PC-3 (cell line): ENCODE results near the gene NRSN2.

Experiments
- CTCF ChIP-seq: fragments of 300-600 bp; sonication (generic); conservative IDR thresholded peaks from 2 replicates; pipeline ENCODE4 v1.5.1; 2017; ENCODE audit warnings: antibody characterized with exemption, low read depth, mild to moderate bottlenecking, low read length
- EZH2 ChIP-seq: fragments of 300-600 bp; sonication (generic); IDR thresholded peaks from one replicate; pipeline ENCODE4 v1.6.1; 2017; ENCODE audit warnings: antibody characterized with exemption, mild to moderate bottlenecking, low read length; ENCODE audit not compliant: unreplicated experiment
- EZH2phosphoT487 ChIP-seq: fragments of 300-600 bp; sonication (generic); IDR thresholded peaks from 2 replicates; pipeline ENCODE4 v1.6.1; 2018; ENCODE audit warnings: mild to moderate bottlenecking, antibody characterized with exemption, low read length, borderline replicate concordance

- TF ChIP-seq CTCF (no peak), EZH2 (no peak), EZH2phosphoT487 (no peak)
Observed at GRCh38 chr20:329851-330232, 17.1 kb upstream of the NRSN2 start.
